Ectodermal cell (in vitro differentiated cells): ENCODE results near the gene KRTCAP2.

ENCODE experiments used
- H3K27ac ChIP-seq: 2 replicates; pipeline ENCODE4 v1.7.0; 2013; ENCODE audit warnings: mild to moderate bottlenecking, low read depth, low read length; ENCODE audit not compliant: insufficient read depth, poor library complexity, severe bottlenecking
- H3K27me3 ChIP-seq: 2 replicates; pipeline ENCODE4 v1.7.0; 2013; ENCODE audit warnings: mild to moderate bottlenecking, low read length; ENCODE audit not compliant: insufficient read depth, control insufficient read depth, poor library complexity, severe bottlenecking
- H3K36me3 ChIP-seq: one replicate; pipeline ENCODE4 v1.7.0; 2013; ENCODE audit warnings: low read length; ENCODE audit not compliant: control insufficient read depth, insufficient read depth
- H3K4me1 ChIP-seq: one replicate; pipeline ENCODE4 v1.7.0; 2013; ENCODE audit warnings: low read length; ENCODE audit not compliant: control insufficient read depth, insufficient read depth
- H3K4me3 ChIP-seq: 2 replicates; pipeline ENCODE4 v1.7.0; 2013; ENCODE audit warnings: low read depth, low read length, control low read depth; ENCODE audit not compliant: insufficient read depth
- H3K9me3 ChIP-seq: 2 replicates; pipeline ENCODE4 v1.7.0; 2013; ENCODE audit warnings: mild to moderate bottlenecking, low read length, moderate library complexity; ENCODE audit not compliant: control insufficient read depth
- WGBS, 2 experiments: methylation state at CpG; one replicate each; pipeline ENCODE4 v1.1.7; 2013; ENCODE audit warnings: missing lambda C conversion rate in 2 of 2; 5-methylcytosine and 5-hydroxymethylcytosine counted together

Gene KRTCAP2

DNA sequence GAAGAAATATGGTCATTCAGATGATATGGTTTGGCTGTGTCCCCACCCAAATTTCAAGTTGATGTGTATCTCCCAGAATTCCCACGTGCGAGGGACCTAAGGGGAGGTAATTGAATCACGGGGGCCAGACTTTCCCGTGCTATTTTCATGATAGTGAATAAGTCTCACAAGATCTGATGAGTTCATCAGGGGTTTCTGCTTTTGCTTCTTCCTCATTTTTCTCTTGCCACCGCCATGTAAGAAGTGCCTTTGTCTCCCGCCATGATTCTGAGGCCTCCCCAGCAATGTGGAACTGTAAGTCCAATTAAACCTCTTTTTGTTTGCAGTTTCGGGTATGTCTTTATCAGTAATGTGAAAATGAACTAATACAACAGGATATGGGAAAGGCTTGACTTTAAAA lies 31.4 kb downstream of the KRTCAP2 start:
- no peaks in the 10 kb centered on the region for H3K9me3 ChIP-seq
- 85 to 86% methylated on average over 7 of the region's 7 CpGs for WGBS, 2 experiments
- peaks cover 8% of the 10 kb centered on the region for H3K27me3 ChIP-seq
- H3K4me1 ChIP-seq, result peaks cover 3% of the 10 kb centered on the region
- no peak overlapping the region for H3K4me3 ChIP-seq
- no peak overlapping the region for H3K27ac ChIP-seq
- H3K36me3 ChIP-seq, result no peaks in the 10 kb centered on the region

DNA sequence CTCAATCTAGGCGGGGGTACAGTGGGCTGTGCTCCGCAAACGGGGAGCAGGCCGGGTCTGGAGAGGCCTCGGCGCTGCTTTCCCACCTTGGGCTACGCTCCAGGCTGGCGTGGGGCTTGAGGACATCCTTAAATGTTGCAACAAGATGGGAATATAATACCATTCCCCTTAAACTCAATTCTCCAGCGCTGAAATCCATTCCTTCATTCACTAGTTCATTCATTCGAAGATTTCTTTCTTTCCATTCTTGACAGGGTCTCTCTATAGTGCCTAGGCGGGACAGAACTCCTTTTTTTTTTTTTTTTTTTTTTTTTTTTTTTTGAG lies 32.5 kb downstream of the KRTCAP2 start:
- Histone ChIP-seq H3K4me3 (peak overlapping the region; percentile 97), H3K27ac (no peak overlapping the region), H3K4me1 (peaks cover 4% of the 10 kb centered on the region), H3K36me3 (no peaks in the 10 kb centered on the region), H3K27me3 (peaks cover 8% of the 10 kb centered on the region), H3K9me3 (no peaks in the 10 kb centered on the region)
- WGBS, 2 experiments, result 9 to 10% methylated on average over 11 of the region's 11 CpGs

DNA sequence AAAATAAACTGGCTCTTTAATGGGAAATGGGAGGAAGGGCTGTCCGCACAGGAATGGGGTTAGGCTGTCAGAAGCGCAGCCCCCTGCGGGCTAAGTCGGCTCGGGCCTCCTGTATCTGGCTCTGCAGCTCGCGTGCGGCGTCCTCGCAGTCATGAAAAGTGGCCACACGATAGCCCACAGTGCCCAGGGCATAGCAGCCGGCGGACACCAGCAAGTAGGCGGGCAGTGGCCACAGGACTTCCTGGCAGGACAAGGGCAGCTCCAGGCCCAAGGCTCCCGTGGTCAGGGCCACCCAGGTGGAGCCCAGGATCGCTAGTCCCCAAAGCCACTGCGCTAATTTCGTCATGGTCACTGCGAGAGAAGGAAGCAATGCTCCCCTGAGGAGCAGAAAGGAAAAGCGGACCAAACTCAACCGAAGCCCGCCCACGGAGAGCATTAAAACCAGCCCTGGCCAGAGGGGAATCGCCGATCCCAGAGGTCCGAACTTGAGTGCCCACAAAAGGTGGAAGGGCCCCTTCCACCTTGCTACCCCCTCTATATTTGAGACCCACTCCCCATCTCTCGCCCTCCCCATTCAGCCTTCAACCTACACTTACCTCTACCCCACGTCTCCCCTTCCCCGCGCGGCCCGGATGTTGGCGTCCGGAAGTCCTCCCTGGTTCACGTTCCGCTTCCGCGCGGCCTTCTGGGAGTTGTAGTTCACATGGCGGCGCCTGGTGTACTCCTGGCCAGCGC lies 33.0 kb downstream of the KRTCAP2 start, which contains the start of gene DPM3:
TSS of gene DPM3 (minus strand) at position 637 of the 735 bp plus-strand sequence. CDS start at position 346, 291 bp downstream.
- Histone ChIP-seq H3K9me3 (no peaks in the 10 kb centered on the region), H3K36me3 (no peaks in the 10 kb centered on the region), H3K27ac (peak within 1 kb of the TSS; percentile 18), H3K4me3 (peak within 1 kb of the TSS; percentile 97), H3K27me3 (peaks cover 8% of the 10 kb centered on the region), H3K4me1 (peaks cover 4% of the 10 kb centered on the region)
- WGBS, 2 experiments, result 1% methylated on average over 42 of the region's 42 CpGs

DNA sequence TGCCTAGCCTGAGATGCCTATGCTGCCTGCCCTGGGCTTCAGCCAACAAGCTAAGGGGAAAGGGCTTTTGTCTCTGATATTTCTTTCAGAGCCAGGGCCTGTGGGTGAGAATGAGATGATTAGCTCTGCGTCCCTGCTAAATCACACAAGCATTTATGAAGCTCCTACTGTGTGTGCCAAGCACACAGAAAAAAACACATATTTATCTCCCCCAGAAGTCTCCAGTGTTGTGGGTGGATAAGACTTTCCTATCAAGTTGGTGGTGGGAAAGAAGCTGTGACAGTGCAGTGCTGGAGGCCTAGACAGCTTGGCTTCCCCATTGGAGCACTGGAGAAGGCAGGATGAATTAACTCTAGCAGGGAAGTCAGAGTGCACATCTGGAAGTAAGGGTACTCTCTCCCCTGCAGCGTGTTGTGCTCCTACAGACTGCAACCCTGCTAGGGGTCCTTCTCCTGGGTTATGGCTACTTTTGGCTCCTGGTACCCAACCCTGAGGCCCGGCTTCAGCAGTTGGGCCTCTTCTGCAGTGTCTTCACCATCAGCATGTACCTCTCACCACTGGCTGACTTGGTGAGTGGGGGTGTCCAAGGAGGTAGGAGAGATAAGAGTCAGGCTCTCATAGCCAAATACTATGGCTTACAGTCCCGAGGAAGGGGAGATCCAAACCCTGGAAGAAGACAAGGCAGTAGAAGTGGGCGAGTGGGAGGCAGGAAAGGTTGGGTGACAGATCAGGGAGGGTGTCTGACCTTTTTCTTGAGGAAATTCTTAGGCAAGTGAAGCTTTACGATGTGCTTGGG lies 35.8 kb downstream of the KRTCAP2 start:
- Histone ChIP-seq H3K9me3 (no peaks in the 10 kb centered on the region), H3K27me3 (peaks cover 8% of the 10 kb centered on the region), H3K4me1 (peaks cover 9% of the 10 kb centered on the region), H3K36me3 (no peaks in the 10 kb centered on the region), H3K4me3 (peak overlapping the region; percentile 57), H3K27ac (no peak overlapping the region)
- WGBS, 2 experiments, result 94% methylated on average over 6 of the region's 6 CpGs

DNA sequence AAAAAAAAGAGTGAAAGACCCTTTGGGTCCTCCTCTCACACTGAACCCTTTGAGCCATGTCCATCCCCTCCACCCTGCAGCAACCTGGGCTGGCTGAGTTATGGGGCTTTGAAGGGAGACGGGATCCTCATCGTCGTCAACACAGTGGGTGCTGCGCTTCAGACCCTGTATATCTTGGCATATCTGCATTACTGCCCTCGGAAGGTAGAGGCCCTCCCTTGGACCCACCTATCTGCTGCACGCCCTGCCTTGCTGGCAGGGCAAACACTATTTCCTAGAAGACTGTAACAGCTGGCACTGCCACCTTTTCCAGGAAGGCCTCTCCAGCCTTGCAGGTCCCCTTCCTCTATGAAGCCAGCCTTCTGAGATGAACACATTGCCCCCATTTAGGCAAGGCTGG lies 36.4 kb downstream of the KRTCAP2 start:
- Histone ChIP-seq H3K4me1 (peaks cover 9% of the 10 kb centered on the region), H3K4me3 (peak overlapping the region; percentile 57), H3K9me3 (no peaks in the 10 kb centered on the region), H3K27me3 (peaks cover 8% of the 10 kb centered on the region), H3K27ac (peak overlapping the region; percentile 42), H3K36me3 (no peaks in the 10 kb centered on the region)
- 50 to 60% methylated on average over 6 of the region's 6 CpGs for WGBS, 2 experiments

DNA sequence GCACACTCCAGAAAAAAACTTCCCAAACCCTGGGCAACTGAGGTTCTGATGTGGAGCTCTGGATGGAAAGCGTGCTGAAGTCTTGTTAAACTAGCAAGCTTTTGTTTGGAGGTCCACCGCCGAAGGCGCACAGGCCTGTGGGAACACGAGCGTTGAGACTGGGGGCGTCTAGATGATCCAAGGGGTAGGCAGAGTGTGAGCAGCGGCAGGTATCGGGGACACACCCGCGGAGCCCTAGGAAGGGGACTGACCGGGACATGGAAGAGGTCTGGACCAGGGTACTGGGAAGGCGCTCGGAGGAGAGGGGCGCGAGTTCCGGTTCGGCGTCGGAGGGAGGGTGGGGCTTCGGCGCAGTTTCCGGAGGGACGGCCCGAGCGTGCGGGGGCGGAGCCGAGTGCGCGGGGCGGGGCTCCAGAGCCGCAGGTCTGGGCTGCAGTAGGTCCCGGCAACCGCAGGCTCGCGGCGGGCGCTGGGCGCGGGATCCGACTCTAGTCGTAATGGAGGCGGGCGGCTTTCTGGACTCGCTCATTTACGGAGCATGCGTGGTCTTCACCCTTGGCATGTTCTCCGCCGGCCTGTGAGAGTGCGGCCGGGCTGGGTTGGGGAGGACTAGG lies 37.6 kb downstream of the KRTCAP2 start, which contains the start of gene SLC50A1:
TSS of gene SLC50A1 (plus strand) at position 438 of the 614 bp plus-strand sequence. CDS start at position 498, 60 bp downstream.
- Histone ChIP-seq H3K4me1 (peaks cover 12% of the 10 kb centered on the region), H3K27me3 (peaks cover 3% of the 10 kb centered on the region), H3K36me3 (no peaks in the 10 kb centered on the region), H3K4me3 (peak within 1 kb of the TSS; percentile 57), H3K27ac (peak within 1 kb of the TSS; percentile 86), H3K9me3 (no peaks in the 10 kb centered on the region)
- WGBS, 2 experiments, result 0% methylated on average over 52 of the region's 52 CpGs

DNA sequence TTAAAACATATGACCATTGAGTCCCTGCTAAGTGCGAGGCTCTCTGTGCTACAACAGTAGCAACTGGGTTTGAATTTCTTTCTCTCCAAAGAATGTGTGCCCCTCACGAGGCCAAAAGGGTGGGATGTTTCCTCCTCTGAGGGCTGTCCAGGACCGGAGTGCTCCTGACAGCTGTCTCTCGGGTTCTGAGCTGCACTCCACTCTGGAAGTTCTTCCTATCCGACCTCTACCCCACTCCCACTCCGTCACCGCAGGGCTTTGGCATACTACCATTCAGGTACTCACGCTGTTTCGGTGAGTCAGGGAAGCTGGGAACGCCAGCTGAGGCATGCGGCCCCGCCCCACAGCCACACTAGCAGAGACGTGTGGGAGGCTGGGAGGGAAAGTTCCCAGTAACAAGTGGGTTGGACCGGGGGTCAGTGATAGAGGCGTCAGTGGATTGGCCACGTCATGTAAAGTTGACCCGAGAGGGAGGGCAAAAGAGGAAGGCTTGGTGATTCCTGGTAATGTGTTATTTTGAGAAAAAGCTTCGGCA lies 38.2 kb downstream of the KRTCAP2 start:
- H3K9me3 ChIP-seq, result no peaks in the 10 kb centered on the region
- WGBS, 2 experiments, result 8 to 10% methylated on average over 18 of the region's 18 CpGs
- no peaks in the 10 kb centered on the region for H3K36me3 ChIP-seq
- no peak overlapping the region for H3K27ac ChIP-seq
- H3K27me3 ChIP-seq, result peaks cover 9% of the 10 kb centered on the region
- H3K4me3 ChIP-seq, result peak overlapping the region; percentile 57
- peaks cover 18% of the 10 kb centered on the region for H3K4me1 ChIP-seq

DNA sequence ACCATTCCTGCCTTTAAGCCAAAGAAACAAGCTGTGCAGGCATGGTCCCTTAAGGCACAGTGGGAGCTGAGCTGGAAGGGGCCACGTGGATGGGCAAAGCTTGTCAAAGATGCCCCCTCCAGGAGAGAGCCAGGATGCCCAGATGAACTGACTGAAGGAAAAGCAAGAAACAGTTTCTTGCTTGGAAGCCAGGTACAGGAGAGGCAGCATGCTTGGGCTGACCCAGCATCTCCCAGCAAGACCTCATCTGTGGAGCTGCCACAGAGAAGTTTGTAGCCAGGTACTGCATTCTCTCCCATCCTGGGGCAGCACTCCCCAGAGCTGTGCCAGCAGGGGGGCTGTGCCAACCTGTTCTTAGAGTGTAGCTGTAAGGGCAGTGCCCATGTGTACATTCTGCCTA lies 38.8 kb downstream of the KRTCAP2 start:
- 60 to 72% methylated on average over 1 of the region's 1 CpG for WGBS, 2 experiments
- H3K27ac ChIP-seq, result no peak overlapping the region

DNA sequence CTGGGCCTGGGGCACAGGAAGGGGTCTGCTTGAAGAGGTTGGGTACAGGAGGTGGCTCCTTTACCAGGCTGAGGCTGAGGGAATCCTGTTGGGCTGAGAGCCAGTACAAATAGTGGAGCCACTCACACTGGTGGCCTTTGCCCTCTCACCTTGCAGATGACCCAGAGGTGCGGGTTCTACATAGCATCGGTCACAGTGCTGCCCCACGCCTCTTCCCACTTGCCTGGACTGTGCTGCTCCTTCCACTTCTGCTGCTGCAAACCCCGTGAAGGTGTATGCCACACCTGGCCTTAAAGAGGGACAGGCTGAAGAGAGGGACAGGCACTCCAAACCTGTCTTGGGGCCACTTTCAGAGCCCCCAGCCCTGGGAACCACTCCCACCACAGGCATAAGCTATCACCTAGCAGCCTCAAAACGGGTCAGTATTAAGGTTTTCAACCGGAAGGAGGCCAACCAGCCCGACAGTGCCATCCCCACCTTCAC lies 39.3 kb downstream of the KRTCAP2 start:
- Histone ChIP-seq H3K4me1 (peaks cover 28% of the 10 kb centered on the region), H3K36me3 (no peaks in the 10 kb centered on the region), H3K9me3 (no peaks in the 10 kb centered on the region), H3K27me3 (peaks cover 20% of the 10 kb centered on the region), H3K4me3 (no peak overlapping the region), H3K27ac (no peak overlapping the region)
- 88 to 94% methylated on average over 7 of the region's 7 CpGs for WGBS, 2 experiments

More for the DNA sequence above, 38.8 kb downstream of the KRTCAP2 start:
- Histone ChIP-seq H3K27me3 (peaks cover 15% of the 10 kb centered on the region), H3K4me1 (peaks cover 24% of the 10 kb centered on the region), H3K4me3 (no peak overlapping the region), H3K36me3 (no peaks in the 10 kb centered on the region), H3K9me3 (no peaks in the 10 kb centered on the region)
